ENCODE measurements around the gene ISCU. TPM values are rescaled to one million over a fixed set of nuclear protein-coding genes. Genes with fewer than 3 reads are reported as not detected.

ISCU gene
- total and polyA plus RNA-seq, 2 donors (not counting 3 experiments of a cell fraction or from before 2014, with no cell fraction given), result 74.8 to 78.6 TPM

- Histone ChIP-seq H3K79me2 (ENCODE audit: control insufficient read depth, insufficient read depth, low read length) (no peaks in the 10 kb centered on the region), H3K9me3 (replicated peaks; ENCODE audit: control insufficient read depth, insufficient read depth, low read length) (no peaks in the 10 kb centered on the region), H3K4me3 (replicated peaks in 1 of 3; ENCODE audit: insufficient read depth in 1 of 3, low read depth in 1 of 3, low read length in 3 of 3) (no peak overlapping the region), H3K27me3 (ENCODE audit: control insufficient read depth in 2 of 2, insufficient read depth in 2 of 2, low read length in 2 of 2) (peaks cover 0 to 4% of the 10 kb centered on the region in 2 experiments), H3K9ac (replicated peaks; ENCODE audit: extremely low read depth, insufficient read depth, low read length) (no peak overlapping the region), H3K36me3 (ENCODE audit: control insufficient read depth in 2 of 2, extremely low read depth in 1 of 2, insufficient read depth in 2 of 2, low read length in 2 of 2) (no peaks in the 10 kb centered on the region), H3K4me1 (ENCODE audit: control insufficient read depth, extremely low read depth, insufficient read depth, low read length) (no peaks in the 10 kb centered on the region), H3K4me2 (ENCODE audit: insufficient read depth, low read length) (no peak overlapping the region), H3K9me1 (replicated peaks; ENCODE audit: control insufficient read depth, extremely low read depth, insufficient read depth, low read length) (no peaks in the 10 kb centered on the region), H4K20me1 (replicated peaks; ENCODE audit: control insufficient read depth, extremely low read depth, insufficient read depth, low read length) (no peaks in the 10 kb centered on the region), H3K27ac (ENCODE audit: insufficient read depth, low read depth, low read length) (no peak overlapping the region), H2AFZ (ENCODE audit: low read depth, low read length) (no peak overlapping the region)
- intact Hi-C loops (cut with micrococcal nuclease) (no loop called here), dilution Hi-C loops (cut with MboI; ENCODE audit: extremely low pct_ligation_motif_present, low sequenced_read_pairs) (no loop called here)
- no peak for FAIRE-seq
- ChIA-PET POLR2A (no interaction called here), CTCF (no interaction called here)
- TF ChIP-seq CTCF (IDR thresholded peaks at IDR 0.05; ENCODE audit: extremely low read depth in 1 of 2, insufficient read depth in 1 of 2, low read depth in 1 of 2, low read length in 2 of 2) (no peak), FOS (IDR thresholded peaks at IDR 0.05; ENCODE audit: borderline replicate concordance, insufficient read depth, low read length) (no peak), GATA2 (IDR thresholded peaks at IDR 0.05; ENCODE audit: insufficient read depth, insufficient read length, low read depth, low read length) (no peak), JUN (IDR thresholded peaks at IDR 0.05; ENCODE audit: borderline replicate concordance, insufficient read depth, insufficient read length, low read depth) (no peak), POLR2AphosphoS5 (IDR thresholded peaks at IDR 0.05; ENCODE audit: insufficient read depth, low read depth, low read length) (no peak), POLR2A (IDR thresholded peaks at IDR 0.05; ENCODE audit: low read depth, low read length) (no peak), MYC (IDR thresholded peaks at IDR 0.05; ENCODE audit: low read depth, low read length) (no peak), MAX (IDR thresholded peaks at IDR 0.05; ENCODE audit: insufficient read depth, insufficient read length) (no peak), EZH2 (IDR thresholded peaks at IDR 0.05; ENCODE audit: borderline replicate concordance, low read depth, low read length, severe bottlenecking) (no peak)
- no peak for DNase-seq (ENCODE audit: low read depth, low spot score)
- no TSS peak for BruUV-seq (replicated peaks)
These were observed 22.2 kb downstream of the ISCU start for GRCh38 chr12:108584456-108585065.
